ENCODE results near the gene PPP2R3B.

GRCh38 chrX:397575-397974 is 10.9 kb upstream of the PPP2R3B start:
- TF ChIP-seq POLR2A (IDR thresholded peaks at IDR 0.05) = no peak
- no peak for TF ChIP-seq CTCF (IDR thresholded peaks at IDR 0.05)
